ENCODE results near the gene CTXN1.

CTXN1 gene

DNA sequence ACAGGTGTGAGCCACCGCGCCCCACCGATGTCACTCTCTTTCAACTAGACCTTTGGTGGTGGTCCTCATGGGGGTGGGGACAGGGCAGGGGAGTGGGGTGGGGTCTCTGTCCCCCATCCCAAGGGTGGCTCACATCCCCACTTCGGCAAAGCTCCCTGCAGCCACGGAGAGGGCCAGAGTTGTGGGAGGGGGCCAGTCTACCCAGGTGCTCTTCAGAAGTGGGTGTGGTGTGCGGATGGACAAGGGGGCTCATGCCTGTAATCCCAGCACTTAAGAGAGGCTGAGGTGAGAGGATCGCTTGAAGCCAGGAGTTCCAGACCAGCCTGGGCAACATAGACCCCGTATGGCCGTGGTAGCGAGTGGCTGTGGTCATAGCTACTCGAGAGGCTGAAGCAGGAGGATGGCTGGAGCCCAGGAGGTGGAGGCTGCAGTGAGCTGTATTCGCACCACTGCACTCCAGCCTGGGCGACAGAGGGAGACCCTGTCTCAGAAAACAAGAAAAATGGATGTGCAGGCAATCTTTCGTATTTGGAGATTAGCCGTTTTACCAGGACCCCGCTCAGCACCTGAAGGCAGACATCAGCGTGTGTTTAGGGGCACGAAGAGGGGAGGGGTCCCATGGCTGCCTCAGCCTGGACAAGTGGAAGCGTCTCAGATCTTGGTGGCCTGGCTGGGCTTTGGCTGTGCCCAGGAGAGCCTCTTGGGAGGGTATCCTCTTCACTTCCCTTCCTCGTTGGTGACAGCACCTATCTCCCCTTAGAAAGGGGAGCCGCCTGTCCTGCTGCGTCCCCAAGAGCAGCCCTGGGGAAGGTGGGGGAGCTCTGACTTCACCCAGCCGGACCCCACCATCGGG, 10.5 kb downstream of the CTXN1 start:
- TF ChIP-seq, protein P1, sequence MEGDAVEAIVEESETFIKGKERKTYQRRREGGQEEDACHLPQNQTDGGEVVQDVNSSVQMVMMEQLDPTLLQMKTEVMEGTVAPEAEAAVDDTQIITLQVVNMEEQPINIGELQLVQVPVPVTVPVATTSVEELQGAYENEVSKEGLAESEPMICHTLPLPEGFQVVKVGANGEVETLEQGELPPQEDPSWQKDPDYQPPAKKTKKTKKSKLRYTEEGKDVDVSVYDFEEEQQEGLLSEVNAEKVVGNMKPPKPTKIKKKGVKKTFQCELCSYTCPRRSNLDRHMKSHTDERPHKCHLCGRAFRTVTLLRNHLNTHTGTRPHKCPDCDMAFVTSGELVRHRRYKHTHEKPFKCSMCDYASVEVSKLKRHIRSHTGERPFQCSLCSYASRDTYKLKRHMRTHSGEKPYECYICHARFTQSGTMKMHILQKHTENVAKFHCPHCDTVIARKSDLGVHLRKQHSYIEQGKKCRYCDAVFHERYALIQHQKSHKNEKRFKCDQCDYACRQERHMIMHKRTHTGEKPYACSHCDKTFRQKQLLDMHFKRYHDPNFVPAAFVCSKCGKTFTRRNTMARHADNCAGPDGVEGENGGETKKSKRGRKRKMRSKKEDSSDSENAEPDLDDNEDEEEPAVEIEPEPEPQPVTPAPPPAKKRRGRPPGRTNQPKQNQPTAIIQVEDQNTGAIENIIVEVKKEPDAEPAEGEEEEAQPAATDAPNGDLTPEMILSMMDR (conservative IDR thresholded peaks at IDR 0.05; ENCODE audit: low read depth, low read length) = no peak
- peak overlapping the region; percentile 4 for H3K4me3 ChIP-seq (ENCODE audit: low read length)
- no peak for DNase-seq (ENCODE audit: low read depth)

DNA sequence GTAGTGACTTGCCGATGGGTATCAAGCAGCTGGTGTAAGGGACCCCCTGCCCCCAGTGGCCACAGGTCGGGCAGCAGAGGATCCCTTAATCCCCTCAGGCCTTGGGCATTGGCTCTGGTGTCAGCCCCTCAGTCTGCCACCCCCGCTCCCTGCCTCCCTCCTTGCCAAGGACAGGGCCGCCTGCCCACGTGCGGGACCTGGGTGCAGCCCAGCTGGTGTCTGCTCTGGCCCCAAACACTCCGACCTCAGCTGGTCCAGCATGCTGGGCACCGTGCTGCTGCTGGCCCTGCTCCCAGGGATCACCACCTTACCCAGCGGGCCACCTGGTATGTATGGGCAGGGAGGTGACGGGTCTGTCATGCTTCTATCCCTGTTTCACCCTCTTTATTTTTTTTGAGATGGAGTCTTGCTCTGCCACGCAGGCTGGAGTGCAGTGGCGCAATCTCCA, 11.3 kb downstream of the CTXN1 start, which contains the start of gene TGFBR3L:
Gene TGFBR3L (plus strand): TSS at position 233 of the 448 bp plus-strand sequence.
- TF ChIP-seq, protein P1 (conservative IDR thresholded peaks at IDR 0.05; ENCODE audit: low read depth, low read length) = no peak

DNA sequence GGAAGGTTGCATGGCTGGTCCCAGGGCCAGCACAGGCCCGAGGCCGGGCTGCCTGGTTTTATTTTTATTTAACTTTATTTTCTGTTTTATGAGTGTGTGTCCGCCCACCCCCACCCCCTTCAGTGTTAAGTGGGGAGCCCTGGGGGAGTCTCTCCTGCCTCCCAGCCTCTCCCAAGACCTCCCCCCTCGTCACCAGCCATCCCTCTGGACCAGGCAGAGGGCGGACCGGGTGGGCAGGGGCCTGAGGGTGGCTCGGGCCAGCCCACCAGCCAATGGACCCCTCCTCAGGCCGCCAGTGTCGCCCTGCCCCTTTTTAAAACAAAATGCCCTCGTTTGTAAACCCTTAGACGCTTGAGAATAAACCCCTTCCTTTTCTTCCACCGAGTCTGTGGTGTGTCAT, 11.8 kb downstream of the CTXN1 start:
- no peak overlapping the region for H3K4me3 ChIP-seq (ENCODE audit: low read length)
- TF ChIP-seq, protein P1 (conservative IDR thresholded peaks at IDR 0.05; ENCODE audit: low read depth, low read length) = no peak
- DNase-seq (ENCODE audit: low read depth) = no peak

More for the DNA sequence above, 11.3 kb downstream of the CTXN1 start, which contains the start of gene TGFBR3L:
- no peak within 1 kb of the TSS for H3K4me3 ChIP-seq (ENCODE audit: low read length)
- no peak for DNase-seq (ENCODE audit: low read depth)

DNA sequence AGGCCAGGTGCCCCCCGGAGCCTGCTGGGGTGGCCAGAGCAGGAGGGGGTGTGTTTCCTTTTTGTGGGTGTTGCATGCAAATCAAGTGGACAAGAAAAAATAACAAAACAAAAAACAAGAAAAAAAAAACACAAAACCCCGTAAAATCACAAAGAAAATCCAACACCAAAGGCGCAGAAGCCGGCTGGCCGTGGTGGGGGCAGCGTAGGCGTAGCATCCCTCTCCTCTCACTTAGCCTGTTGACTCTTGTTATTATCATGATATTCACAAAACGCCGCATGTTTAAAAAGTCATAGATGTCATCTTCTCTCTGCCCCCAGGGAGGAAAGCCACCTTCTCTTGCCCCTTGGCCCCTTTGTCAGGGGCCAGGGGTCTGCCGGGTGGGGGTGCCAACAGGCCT, 12.3 kb downstream of the CTXN1 start:
- TF ChIP-seq, protein P1 (conservative IDR thresholded peaks at IDR 0.05; ENCODE audit: low read depth, low read length) = no peak
- no peak overlapping the region for H3K4me3 ChIP-seq (ENCODE audit: low read length)
- no peak for DNase-seq (ENCODE audit: low read depth)

DNA sequence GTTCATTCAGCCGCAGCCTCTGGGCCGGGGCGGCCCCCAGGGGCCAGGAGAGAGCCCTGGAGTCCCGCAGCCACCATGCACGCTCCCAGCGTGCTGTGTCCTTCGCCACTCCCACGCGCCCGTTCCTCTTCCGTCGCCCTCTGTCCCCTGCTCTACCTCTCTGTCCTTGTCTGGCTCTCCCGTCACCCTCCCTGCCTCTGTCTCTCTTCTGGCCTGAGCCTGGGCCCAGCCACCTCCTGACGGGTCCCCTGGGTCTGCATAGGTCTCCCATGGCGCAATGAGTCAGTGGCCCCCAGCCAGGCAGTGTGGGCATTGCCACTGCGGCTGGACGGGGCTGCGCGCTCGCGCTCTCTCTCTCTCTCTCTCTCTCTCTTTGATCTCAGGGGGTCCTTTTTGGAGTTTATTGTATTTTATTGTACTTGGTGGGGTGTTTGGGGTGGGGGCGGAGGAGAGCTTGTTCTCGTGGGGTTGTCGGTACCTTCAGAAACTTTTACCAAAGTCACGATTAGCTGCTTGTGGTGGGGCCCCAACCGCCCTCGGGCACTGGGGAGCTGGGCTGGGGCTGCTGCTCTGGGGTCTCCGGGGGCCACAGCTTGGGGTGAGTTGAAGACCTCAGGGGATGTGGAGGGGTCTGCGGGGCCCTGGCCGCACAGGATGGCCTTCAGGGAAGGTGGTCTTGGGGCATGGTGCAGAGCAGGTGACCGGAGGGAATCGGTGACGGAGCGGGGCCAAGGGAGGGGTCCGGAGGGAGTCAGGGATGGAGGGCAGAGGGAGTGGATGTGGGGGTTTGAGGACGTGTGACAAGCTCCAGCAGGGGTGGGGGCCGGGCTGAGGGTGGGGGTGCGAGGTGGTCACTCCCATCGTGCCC, 13.0 kb downstream of the CTXN1 start:
- TF ChIP-seq, protein P1 (conservative IDR thresholded peaks at IDR 0.05; ENCODE audit: low read depth, low read length) = no peak
- DNase-seq (ENCODE audit: low read depth) = no peak
- no peak overlapping the region for H3K4me3 ChIP-seq (ENCODE audit: low read length)

DNA sequence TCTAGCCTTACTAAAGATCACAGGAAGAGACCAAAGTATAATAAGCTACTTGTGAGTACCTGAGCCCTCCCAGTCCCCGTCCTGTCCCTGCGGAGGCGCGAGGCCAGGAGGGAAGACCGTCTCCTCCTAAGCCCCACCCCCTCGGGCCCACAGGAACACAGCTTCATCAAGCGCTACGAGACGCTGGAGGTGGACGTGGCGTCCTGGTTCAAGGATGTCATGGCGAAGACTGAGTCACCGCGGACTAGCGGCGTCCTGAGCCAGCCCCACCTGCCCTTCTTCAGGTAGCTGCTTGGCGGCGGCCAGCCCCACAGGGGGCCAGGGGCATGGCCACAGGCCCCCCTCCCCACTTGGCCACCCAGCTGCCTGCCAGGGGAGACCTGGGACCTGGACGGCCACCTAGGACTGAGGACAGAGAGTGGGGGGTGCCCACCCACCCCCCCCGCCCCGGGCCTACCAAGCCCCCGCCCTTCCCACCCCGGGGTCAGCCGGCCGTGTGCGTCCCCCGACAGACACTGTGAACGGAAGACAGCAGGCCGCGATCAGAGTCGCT, 13.7 kb downstream of the CTXN1 start:
- H3K4me3 ChIP-seq (ENCODE audit: low read length) = no peak overlapping the region
- TF ChIP-seq, protein P1 (conservative IDR thresholded peaks at IDR 0.05; ENCODE audit: low read depth, low read length) = no peak
- DNase-seq (ENCODE audit: low read depth) = no peak
